Dendritic cell treated with granulocyte-macrophage colony-stimulating factor and Interleukin-4, amounts not matched to agents 40 ng/mL and 50 ng/mL, for 4 days (primary cell): ENCODE measurements around the gene LAMP2.
"Not testable (repeated sequence)": the region's sequence is repeated elsewhere in the genome, so short reads cannot be mapped to it uniquely, and the experiment has no call there.

Source experiments
- H3K27ac Mint-ChIP-seq: one replicate; pipeline ENCODE4 v1.8.0; 2022; ENCODE audit warnings: mild to moderate bottlenecking, mixed read lengths
- H3K27me3 Mint-ChIP-seq: one replicate; pipeline ENCODE4 v1.8.0; 2022; ENCODE audit warnings: mild to moderate bottlenecking, mixed read lengths
- H3K36me3 Mint-ChIP-seq: one replicate; pipeline ENCODE4 v1.8.0; 2022; ENCODE audit warnings: low read depth, mixed read lengths
- H3K4me1 Mint-ChIP-seq: one replicate; pipeline ENCODE4 v1.8.0; 2022; ENCODE audit warnings: low read depth, mixed read lengths
- H3K4me3 Mint-ChIP-seq: one replicate; pipeline ENCODE4 v1.8.0; 2022; ENCODE audit warnings: mild to moderate bottlenecking, moderate library complexity, mixed read lengths
- H3K9me3 Mint-ChIP-seq: one replicate; pipeline ENCODE4 v1.8.0; 2022; ENCODE audit warnings: mixed read lengths
- intact Hi-C: fragments of 100-400 bp; cut with micrococcal nuclease; formaldehyde crosslinking; loops from one replicate; pipeline ENCODE4 v1.15.0; 2022

Gene LAMP2

DNA sequence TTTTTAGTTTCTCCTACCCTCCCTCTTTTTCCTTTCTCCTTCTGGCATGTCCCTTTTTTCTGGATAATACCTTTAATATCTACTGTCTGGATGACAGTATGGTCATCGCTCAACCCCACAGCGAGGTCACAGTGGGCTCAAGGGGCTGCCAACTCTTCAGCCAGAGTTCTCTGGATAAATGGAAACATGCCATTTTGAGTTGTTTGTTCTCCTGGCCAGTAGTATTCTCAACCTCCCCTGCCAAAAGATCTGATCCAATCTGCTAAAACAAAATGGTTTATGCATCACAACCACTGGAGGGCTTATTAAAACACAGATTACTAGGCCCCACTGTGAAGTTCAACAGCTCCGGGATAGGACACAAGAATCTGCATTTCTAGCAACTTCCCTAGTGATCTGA lies 5.0 kb upstream of the LAMP2 start:
- Mint-ChIP-seq H3K36me3 (peaks cover under 1% of the 10 kb centered on the region), H3K4me3 (no peak overlapping the region)

DNA sequence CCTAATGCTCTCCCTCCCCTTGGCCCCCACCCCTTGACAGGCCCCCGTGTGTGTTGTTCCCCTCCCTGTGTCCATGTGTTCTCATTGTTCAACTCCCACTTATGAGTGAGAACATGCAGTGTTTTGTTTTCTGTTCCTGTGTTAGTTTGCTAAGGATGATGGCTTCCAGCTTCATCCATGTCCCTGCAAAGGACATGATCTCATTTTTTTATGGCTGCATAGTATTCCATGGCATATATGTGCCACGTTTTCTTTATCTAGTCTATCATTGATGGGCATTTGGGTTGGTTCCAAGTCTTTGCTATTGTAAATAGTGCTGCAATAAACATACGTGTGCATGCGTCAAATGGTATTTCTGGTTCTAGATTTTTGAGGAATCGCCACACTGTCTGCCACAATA lies 561 bp upstream of the LAMP2 start:
- not testable (repeated sequence) for H3K27me3 Mint-ChIP-seq, H3K9me3 Mint-ChIP-seq, H3K27ac Mint-ChIP-seq, H3K4me3 Mint-ChIP-seq
- intact Hi-C loops: loop anchor here (2.0 kb wide), 1 partner anchor 219 kb away; the partner anchor contains the start of gene ZBTB33
- Mint-ChIP-seq H3K36me3 (peaks cover 12% of the 10 kb centered on the region), H3K4me1 (peaks cover 13% of the 10 kb centered on the region)

More for the DNA sequence above, 5.0 kb upstream of the LAMP2 start:
- no peak overlapping the region for H3K27ac Mint-ChIP-seq
- intact Hi-C loops: no loop called here
- no peaks in the 10 kb centered on the region for H3K9me3 Mint-ChIP-seq
- H3K27me3 Mint-ChIP-seq: no peaks in the 10 kb centered on the region
- H3K4me1 Mint-ChIP-seq: no peaks in the 10 kb centered on the region

DNA sequence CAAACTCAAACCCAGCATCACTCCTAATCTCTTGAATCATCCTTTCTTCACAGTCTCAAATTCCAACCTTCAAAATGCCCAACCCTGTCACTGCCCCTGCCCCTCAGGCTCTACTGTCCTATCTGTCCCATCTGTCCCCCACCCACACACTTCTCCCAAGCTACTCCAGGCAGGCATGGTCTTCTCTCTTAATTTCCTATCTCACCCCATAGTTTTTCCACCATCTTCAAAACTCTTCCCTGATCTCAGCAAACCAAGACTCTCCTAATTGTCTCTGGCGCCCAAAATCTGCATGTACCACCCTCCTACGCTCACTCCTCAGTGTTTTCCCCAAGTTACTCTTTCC lies 644 bp downstream of the LAMP2 start:
- Mint-ChIP-seq H3K4me3 (peak overlapping the region; percentile 95), H3K27me3 (no peaks in the 10 kb centered on the region), H3K4me1 (peaks cover 19% of the 10 kb centered on the region), H3K9me3 (no peaks in the 10 kb centered on the region), H3K27ac (peak overlapping the region; percentile 96), H3K36me3 (peaks cover 12% of the 10 kb centered on the region)
- intact Hi-C loops: loop anchor here (2.0 kb wide), 1 partner anchor 218 kb away; the partner anchor contains the start of gene ZBTB33

DNA sequence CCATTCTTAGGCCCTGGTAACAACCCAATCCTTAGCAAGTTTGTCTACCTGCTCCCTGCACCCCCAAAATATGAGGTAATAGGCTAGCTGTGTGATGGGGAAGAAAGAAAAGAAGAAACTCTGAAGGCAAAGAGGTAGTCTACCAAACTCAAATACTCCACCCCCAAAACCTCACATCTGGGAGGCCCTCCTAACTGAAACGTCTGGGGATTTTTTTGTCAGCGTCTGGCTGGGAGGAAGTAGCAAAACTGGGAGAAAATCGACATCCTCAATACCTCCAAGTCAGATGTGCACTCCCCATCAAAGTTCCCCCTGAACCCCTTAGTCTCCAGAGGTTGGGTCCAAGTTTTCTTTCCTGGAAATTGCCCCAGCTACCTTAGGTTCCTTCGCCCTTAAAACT lies 1.0 kb downstream of the LAMP2 start:
- H3K9me3 Mint-ChIP-seq: no peaks in the 10 kb centered on the region
- peak overlapping the region; percentile 95 for H3K4me3 Mint-ChIP-seq
- intact Hi-C loops: loop anchor here (2.0 kb wide), 1 partner anchor 217 kb away; the partner anchor contains the start of gene ZBTB33
- H3K4me1 Mint-ChIP-seq: peaks cover 19% of the 10 kb centered on the region
- peak overlapping the region; percentile 96 for H3K27ac Mint-ChIP-seq
- H3K27me3 Mint-ChIP-seq: no peaks in the 10 kb centered on the region
- H3K36me3 Mint-ChIP-seq: peaks cover 12% of the 10 kb centered on the region

DNA sequence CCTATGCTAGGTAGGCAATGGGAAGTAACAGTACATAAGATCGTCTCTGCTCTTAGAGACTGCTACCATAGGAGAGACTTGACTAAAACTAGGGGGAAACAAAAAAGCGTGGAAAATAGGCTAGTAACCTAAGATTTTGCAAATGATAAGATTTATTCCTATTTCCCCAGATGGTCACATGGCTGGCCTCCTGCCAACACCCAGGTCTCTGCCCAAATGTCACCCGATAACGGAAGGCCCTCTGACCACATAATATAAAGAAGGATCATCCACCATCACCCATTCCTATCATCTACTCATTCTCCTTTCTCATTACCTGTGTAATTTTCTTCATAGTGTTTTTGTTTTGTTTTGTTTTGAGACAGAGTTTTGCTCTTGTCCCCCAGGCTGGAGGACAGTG lies 4.7 kb downstream of the LAMP2 start:
- intact Hi-C loops: no loop called here
- peak overlapping the region; percentile 66 for H3K27ac Mint-ChIP-seq
- H3K4me1 Mint-ChIP-seq: peaks cover 37% of the 10 kb centered on the region
- H3K27me3 Mint-ChIP-seq: no peaks in the 10 kb centered on the region
- H3K9me3 Mint-ChIP-seq: no peaks in the 10 kb centered on the region
- peak overlapping the region; percentile 68 for H3K4me3 Mint-ChIP-seq
- peaks cover 22% of the 10 kb centered on the region for H3K36me3 Mint-ChIP-seq

DNA sequence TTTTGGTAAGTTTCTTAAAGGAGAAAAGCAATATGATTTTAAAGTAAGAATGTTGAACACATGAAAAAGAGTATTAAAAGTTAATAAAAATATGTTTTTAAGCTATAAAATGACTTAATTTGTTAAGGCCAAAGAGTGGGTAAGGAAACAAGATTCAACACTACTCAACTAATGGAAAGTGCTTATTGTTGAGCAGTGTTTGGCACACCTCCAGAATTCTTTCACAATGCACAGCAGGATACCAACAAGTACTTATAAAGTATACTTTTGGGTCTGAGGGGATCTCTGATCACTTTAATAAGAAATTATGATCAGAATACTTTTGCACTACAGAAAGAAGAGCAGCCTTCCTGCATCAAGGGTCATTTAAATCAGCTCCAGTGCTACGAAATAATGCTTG lies 5.9 kb downstream of the LAMP2 start:
- Mint-ChIP-seq H3K27ac (no peak overlapping the region), H3K36me3 (peaks cover 13% of the 10 kb centered on the region), H3K27me3 (no peaks in the 10 kb centered on the region), H3K9me3 (no peaks in the 10 kb centered on the region), H3K4me3 (no peak overlapping the region), H3K4me1 (peaks cover 48% of the 10 kb centered on the region)
- intact Hi-C loops: no loop called here

DNA sequence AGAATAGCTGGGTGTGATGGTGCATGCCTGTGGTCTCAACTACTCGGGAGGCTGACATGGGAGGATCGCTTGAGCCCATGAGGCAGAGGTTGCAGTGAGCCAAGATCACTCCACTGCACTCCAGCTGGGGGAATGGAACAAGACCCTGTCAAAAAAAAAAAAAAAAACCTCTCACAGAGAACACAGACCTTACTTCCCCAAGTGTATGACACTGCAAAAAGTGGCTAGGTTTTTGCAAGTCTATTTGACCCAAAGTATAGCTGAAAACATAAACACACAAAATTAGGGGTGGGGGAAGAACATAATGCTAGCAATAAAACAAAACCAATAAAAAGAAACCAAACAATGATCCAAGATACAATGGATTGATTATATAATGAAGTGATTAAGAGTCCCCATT lies 6.7 kb downstream of the LAMP2 start:
- Mint-ChIP-seq H3K4me3 (no peak overlapping the region), H3K4me1 (peaks cover 49% of the 10 kb centered on the region), H3K27ac (peak overlapping the region; percentile 60), H3K27me3 (no peaks in the 10 kb centered on the region), H3K36me3 (peaks cover 10% of the 10 kb centered on the region), H3K9me3 (no peaks in the 10 kb centered on the region)
- intact Hi-C loops: no loop called here

DNA sequence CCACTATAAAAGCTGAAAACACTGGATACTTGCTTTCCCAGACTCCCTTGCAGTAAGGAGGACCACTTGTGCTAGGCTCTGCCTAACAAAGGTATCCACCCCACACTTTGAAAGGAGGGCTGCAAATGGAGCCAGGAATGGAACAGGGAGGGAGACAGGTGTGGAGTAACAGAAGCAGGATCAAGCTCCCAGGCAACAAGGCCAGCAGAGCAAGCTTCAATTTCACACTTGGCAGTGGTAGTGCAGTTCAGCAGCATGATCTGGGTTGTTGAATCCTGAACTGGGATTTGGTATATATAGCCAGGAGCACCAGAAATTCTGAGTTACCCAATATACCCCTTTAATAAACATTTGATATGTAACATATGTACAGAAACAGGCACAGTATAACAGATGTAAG lies 9.8 kb downstream of the LAMP2 start:
- Mint-ChIP-seq H3K27ac (no peak overlapping the region), H3K4me1 (peaks cover 38% of the 10 kb centered on the region), H3K4me3 (no peak overlapping the region), H3K36me3 (peaks cover 23% of the 10 kb centered on the region), H3K27me3 (no peaks in the 10 kb centered on the region), H3K9me3 (no peaks in the 10 kb centered on the region)
- intact Hi-C loops: no loop called here

DNA sequence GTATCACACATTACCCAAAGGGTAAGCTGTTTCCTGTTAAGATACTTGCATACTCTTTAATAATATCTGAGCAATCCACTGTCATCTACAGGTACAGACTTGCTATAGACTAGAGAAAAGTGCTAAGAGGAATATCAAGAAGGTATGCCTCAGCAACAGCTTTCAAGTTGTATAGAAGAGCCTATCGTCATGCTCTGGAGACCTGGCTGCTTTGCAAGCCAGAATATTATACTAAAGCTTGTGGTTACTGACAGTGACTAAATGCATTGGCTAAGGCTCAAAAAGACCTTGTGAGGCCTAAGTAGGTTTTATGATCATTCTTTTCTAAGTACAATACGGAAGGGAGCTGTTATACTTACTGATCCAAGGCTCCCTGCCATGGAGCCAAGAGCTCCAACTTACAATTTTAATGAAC lies 11.3 kb downstream of the LAMP2 start:
- H3K36me3 Mint-ChIP-seq: peaks cover 38% of the 10 kb centered on the region
- no peaks in the 10 kb centered on the region for H3K27me3 Mint-ChIP-seq
- H3K4me3 Mint-ChIP-seq: no peak overlapping the region
- peaks cover 36% of the 10 kb centered on the region for H3K4me1 Mint-ChIP-seq
- intact Hi-C loops: no loop called here
- H3K27ac Mint-ChIP-seq: no peak overlapping the region
- no peaks in the 10 kb centered on the region for H3K9me3 Mint-ChIP-seq

DNA sequence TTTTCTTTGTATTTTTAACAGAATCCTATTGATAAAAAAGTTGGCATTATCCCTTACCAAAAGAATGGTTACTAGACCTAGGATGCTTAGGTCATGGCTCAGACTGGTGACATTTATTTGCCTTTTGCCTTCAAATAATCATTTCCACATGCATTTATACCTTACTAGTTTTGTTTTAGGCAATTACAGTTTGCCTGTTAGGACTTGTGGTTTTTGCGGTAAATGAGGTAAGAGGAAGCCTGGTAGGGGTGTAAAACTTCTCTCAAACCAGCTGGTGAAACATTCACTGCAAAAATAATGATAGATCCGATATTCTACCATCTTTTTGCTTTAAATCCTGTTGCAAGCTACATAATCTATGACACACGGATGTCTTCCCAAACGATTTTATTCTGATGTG lies 12.1 kb downstream of the LAMP2 start:
- intact Hi-C loops: no loop called here
- no peak overlapping the region for H3K4me3 Mint-ChIP-seq
- H3K27me3 Mint-ChIP-seq: no peaks in the 10 kb centered on the region
- no peak overlapping the region for H3K27ac Mint-ChIP-seq
- H3K9me3 Mint-ChIP-seq: no peaks in the 10 kb centered on the region
- peaks cover 36% of the 10 kb centered on the region for H3K4me1 Mint-ChIP-seq
- peaks cover 46% of the 10 kb centered on the region for H3K36me3 Mint-ChIP-seq

DNA sequence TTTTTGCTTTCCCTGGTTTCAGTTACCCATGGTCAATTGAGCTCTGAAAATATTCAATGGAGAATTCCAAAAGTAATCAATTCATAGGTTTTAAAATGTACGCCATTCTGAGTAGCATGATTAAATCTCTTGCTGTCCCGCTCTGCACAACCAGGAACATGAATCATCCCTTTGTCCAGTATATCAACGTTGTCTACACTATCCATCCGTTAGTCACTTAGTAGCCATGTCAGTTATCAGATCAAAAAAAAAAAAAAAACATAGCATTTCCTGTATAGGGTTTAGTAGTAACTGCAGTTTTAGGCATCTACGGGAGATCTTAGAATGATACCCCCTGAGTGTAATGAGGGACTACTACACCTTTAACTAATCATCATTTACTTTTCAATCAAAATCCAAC lies 15.1 kb downstream of the LAMP2 start:
- Mint-ChIP-seq H3K4me3 (no peak overlapping the region), H3K36me3 (peaks cover 53% of the 10 kb centered on the region), H3K4me1 (peaks cover 23% of the 10 kb centered on the region), H3K27me3 (no peaks in the 10 kb centered on the region), H3K27ac (no peak overlapping the region), H3K9me3 (no peaks in the 10 kb centered on the region)
- intact Hi-C loops: no loop called here

DNA sequence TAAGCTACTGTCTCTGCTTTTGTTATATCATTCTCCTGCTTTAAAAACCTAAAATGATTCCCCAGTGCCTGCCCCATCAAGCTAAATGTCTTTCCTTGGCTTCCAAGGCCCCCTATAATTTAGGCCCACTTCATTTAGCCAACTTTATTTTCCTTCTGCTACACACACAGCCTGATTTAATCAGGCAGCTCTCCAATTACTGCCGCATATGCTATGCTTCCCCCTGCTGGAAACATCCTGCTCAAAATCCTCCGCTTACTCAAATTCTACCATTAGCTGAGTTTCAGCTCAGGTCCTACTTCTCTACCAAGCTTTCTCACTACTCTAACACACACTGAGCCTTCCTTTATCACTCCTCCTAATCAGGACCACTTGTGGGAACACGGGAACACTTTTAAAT lies 17.0 kb downstream of the LAMP2 start:
- peaks cover 11% of the 10 kb centered on the region for H3K4me1 Mint-ChIP-seq
- no peaks in the 10 kb centered on the region for H3K27me3 Mint-ChIP-seq
- H3K4me3 Mint-ChIP-seq: no peak overlapping the region
- H3K36me3 Mint-ChIP-seq: peaks cover 65% of the 10 kb centered on the region
- peak overlapping the region; percentile 26 for H3K27ac Mint-ChIP-seq
- intact Hi-C loops: no loop called here
- H3K9me3 Mint-ChIP-seq: no peaks in the 10 kb centered on the region

DNA sequence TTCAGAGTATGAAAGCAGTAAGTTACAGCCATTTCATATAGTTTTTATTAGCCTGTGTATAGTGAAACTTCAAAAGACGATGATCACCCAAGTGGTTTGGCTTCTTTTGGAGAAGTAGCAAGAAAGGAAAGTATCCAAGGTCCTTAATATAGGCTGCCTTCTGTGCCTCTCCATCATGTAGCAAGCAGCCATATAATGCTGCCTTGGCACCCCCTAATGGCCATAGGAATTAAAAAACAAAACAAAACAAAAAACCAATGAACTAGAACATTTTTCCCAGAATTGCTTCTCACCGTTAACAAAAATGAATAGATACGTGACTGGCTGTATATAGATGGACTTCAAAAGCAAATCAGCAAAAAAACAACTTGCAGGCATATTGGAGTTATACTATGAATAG lies 18.9 kb downstream of the LAMP2 start:
- H3K9me3 Mint-ChIP-seq: no peaks in the 10 kb centered on the region
- no peaks in the 10 kb centered on the region for H3K27me3 Mint-ChIP-seq
- peaks cover 70% of the 10 kb centered on the region for H3K36me3 Mint-ChIP-seq
- intact Hi-C loops: no loop called here
- H3K4me1 Mint-ChIP-seq: peaks cover 9% of the 10 kb centered on the region
- H3K27ac Mint-ChIP-seq: no peak overlapping the region
- H3K4me3 Mint-ChIP-seq: no peak overlapping the region

DNA sequence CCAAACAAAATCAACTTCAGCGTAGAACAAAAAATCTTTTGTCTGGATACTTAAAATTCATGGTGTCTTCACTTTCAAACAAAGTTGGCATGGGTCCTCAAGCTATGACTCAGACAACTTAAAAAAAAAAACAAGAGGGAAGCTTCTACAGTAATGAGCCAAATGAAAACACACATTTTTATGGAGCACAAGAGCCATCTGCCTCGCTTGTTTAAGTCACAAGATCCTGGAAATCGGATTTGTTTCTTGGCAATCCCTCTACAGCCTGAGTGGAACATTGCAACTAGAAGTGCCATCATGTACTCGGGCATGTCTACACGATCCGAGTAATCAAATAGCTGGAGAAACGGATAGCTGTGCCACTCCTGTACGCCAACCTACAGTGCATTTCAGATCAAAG lies 22.6 kb downstream of the LAMP2 start:
- Mint-ChIP-seq H3K27me3 (no peaks in the 10 kb centered on the region), H3K27ac (no peak overlapping the region), H3K4me1 (no peaks in the 10 kb centered on the region), H3K36me3 (peaks cover 75% of the 10 kb centered on the region), H3K4me3 (no peak overlapping the region), H3K9me3 (no peaks in the 10 kb centered on the region)
- intact Hi-C loops: no loop called here

DNA sequence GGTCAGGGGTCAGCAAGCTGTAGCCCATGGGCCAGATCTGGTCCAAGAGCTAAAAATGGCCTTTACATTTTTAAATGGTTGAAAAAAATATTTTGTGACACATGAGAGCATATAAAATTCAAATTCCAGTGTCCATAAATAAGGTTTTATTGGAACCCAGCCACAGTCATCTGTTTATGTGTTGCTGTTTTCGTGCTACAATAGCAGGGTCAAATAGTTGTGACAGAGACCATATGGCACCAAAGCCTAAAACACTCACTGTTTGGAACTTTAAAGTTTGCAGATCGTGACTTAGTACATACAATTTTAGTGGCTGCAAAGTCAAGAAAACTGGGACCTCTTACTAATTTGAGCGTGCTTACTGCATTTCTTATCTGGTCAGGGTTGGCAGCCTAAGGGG lies 29.2 kb downstream of the LAMP2 start:
- peaks cover 78% of the 10 kb centered on the region for H3K36me3 Mint-ChIP-seq
- H3K4me3 Mint-ChIP-seq: no peak overlapping the region
- no peaks in the 10 kb centered on the region for H3K4me1 Mint-ChIP-seq
- no peak overlapping the region for H3K27ac Mint-ChIP-seq
- intact Hi-C loops: no loop called here
- no peaks in the 10 kb centered on the region for H3K27me3 Mint-ChIP-seq
- no peaks in the 10 kb centered on the region for H3K9me3 Mint-ChIP-seq
